GM18526 (cell line): ENCODE results near the gene PPP1R1B.

Experiments
- POLR2A ChIP-seq: IDR thresholded peaks from 3 replicates; pipeline ENCODE4 v1.6.1; 2011; ENCODE audit not compliant: insufficient read length; ENCODE audit errors: extremely low read depth

The PPP1R1B gene

DNA sequence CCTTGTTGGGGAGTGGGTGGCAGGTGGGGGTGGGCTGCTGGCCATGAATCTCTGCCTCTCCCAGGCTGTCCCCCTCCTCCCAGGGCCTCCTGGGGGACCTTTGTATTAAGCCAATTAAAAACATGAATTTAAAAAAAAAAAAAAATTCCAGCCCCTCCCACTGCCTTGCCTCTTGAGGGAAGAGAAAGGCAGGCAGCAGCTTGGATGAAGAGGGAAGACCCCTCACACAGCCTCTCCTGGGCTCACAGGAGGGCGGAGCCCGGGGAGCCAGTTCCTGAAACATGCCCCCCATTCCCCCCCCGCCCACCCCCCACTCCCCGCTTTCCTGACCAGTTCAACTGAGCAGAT is 36.6 kb downstream of the PPP1R1B start:
- no peak for TF ChIP-seq POLR2A

DNA sequence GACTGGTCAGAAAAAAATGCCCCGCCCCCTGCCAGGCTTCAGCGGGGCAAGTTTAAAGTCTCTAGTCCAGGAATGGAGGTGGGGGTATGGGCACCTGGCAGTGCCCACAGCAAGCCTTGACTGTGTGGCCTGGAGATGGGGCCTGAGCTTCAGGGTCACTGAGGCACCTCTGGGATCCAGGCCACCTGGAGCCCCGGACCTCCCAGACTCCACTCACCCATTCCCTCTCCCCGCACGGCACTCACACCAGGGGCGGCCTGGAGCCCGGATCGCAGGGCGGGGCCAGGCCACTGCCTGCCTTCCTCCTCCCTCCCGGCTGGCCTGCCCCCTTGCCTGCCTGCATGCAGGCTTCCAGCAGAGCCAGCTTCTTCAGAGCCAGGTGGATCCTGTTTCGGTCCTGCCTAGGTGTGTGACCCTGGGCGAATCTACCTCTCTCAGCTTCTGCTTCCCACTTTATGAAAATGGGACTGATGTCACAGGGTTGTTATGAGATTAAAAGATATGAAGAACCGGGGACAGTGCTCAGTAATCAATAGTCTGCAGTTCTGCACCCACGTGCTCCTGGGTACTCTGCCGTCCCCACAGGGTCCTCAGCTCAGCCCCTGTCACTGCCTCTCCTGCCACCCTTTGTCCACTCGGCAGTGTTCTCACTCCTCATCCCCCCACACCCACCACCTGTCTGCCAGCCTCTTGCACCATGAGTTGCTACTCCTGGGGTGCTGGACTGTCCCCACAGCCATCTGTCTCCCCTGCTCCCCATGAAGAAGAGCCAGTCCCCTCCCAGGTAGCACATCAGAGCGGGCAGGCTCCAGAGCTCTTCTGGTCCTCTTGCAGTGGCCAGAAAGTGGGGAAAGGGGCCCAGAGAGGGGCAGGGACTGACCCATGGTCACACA is 37.2 kb downstream of the PPP1R1B start:
- no peak for TF ChIP-seq POLR2A

DNA sequence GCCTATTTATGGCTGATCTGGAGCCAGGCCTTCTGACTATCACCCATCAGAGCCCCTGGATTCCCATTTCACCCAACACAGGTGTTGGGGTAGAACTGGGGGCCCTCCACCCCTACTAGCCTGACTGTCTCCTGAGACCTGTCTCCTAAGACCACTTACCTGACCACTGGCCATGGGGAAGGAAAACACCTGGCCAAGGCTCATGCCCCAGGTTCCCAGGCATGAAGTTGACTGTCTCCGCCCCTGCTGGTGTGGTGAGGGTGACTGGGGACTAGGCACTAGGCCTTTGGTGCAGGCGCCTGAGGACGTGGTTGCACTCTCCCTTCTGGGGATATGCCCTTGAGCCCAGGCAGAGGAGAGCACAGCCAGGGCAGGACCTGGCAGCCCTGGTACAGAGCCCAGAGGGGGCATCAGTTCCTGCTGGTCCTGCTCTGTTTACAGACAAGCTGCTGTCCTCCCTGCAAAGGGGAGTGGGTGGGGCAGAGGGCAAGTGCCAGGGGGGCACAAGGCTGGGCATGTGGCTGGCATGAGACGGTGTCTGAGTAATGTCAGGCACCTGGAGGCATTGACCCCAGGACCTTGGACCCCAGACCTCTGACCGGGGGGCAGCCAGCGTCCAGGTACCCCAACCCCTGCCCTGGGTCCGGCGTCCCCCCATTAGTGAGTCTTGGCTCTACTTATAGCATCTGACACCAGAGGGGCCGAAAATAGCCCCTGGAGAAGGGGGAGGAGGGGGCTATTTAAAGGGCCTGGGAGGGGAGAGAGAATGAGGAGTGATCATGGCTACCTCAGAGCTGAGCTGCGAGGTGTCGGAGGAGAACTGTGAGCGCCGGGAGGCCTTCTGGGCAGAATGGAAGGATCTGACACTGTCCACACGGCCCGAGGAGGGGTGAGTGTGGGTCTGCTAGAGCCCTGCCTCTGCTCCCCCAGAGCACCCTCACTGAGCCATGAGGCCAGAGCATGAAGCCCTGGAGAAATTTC is 38.1 kb downstream of the PPP1R1B start, which contains the start of gene TCAP:
TCAP (plus strand) TSS at position 769 of the 981 bp plus-strand sequence; CDS start at position 780, 11 bp downstream.
- no peak for TF ChIP-seq POLR2A

DNA sequence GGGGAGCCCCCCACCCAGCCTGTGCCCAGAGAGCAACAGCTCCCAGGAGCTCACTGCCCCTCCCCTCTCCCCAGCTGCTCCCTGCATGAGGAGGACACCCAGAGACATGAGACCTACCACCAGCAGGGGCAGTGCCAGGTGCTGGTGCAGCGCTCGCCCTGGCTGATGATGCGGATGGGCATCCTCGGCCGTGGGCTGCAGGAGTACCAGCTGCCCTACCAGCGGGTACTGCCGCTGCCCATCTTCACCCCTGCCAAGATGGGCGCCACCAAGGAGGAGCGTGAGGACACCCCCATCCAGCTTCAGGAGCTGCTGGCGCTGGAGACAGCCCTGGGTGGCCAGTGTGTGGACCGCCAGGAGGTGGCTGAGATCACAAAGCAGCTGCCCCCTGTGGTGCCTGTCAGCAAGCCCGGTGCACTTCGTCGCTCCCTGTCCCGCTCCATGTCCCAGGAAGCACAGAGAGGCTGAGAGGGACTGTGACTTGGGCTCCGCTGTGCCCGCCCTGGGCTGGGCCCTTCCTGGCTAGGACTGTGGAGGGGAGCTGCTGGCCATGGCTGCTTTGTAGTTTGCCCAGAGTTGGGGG is 39.0 kb downstream of the PPP1R1B start:
- TF ChIP-seq POLR2A, result no peak

DNA sequence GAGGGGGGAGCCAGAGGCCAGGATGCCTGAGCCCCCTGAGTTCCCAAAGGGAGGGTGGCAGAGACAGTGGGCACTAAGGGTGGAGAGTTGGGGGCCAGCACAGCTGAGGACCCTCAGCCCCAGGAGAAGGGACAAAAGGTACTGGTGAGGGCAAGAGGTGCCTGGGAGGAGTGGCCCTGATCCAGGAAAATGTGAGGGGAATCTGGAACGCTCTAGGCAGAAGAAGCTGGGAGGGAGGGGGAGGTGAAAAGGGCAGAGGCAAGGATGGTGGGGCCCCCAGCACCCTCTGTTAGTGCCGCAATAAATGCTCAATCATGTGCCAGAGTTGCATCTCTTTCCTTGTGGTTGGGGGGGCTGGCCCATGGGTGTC is 39.5 kb downstream of the PPP1R1B start:
- TF ChIP-seq POLR2A, result no peak

DNA sequence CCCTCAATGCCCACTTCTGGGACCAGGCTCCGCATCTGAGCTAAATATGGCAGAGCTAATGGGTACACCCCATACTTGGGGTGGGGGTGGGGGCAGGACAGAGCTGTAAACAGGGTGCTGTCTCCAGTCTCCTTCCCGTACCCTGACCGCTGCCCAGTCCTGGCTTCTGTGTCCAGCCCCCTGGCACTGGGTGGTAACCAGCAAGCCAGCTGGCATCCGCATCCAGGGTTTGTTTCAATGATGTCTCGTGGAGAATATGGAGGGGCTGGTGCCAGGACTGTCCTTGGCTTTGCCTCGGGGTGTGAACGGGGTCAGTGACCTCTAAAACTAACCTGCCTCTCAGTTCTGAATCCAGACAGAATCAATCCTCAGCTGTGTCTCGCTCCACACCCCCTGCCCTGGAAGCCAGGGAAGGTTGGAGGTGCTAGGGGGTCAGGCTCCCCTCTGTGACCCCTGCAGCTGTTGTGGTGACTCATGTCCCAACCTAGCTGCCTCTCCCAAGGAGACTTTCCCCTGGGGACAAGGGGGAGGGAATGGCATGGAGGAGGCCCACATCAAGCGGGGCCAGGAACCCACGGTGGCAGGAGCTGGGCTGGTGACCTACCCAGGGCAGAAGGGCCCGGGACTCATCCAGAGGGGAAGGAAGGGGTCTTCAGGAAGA is 40.0 kb downstream of the PPP1R1B start:
- TF ChIP-seq POLR2A, result no peak

DNA sequence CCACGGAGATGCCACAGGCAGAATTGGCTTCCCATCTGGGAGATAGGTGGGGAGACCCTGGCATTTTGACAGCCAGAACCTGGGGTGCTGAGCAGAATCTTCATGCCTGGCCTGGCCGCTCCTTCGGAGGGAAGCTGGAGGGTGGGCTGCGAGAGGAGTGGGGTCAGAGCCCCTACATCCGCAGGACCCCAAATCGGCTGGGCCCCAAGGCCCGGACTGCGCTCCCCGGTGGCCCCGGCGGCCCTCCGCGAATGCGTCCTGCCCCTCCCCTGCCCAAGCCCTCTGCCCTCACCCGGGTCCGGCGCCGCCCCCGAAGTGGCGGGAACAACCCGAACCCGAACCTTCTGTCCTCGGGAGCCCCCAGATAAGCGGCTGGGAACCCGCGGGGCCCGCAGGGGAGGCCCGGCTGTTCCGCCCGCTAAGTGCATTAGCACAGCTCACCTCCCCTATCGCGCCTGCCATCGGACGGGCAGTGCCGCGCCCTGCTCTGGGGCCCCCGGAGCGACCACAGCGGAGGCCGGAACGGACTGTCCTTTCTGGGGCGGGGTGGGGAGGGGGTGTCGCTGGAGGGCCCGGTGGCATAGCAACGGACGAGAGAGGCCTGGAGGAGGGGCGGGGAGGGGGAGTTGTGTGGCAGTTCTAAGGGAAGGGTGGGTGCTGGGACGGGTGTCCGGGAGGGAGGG is 40.7 kb downstream of the PPP1R1B start:
- no peak for TF ChIP-seq POLR2A

DNA sequence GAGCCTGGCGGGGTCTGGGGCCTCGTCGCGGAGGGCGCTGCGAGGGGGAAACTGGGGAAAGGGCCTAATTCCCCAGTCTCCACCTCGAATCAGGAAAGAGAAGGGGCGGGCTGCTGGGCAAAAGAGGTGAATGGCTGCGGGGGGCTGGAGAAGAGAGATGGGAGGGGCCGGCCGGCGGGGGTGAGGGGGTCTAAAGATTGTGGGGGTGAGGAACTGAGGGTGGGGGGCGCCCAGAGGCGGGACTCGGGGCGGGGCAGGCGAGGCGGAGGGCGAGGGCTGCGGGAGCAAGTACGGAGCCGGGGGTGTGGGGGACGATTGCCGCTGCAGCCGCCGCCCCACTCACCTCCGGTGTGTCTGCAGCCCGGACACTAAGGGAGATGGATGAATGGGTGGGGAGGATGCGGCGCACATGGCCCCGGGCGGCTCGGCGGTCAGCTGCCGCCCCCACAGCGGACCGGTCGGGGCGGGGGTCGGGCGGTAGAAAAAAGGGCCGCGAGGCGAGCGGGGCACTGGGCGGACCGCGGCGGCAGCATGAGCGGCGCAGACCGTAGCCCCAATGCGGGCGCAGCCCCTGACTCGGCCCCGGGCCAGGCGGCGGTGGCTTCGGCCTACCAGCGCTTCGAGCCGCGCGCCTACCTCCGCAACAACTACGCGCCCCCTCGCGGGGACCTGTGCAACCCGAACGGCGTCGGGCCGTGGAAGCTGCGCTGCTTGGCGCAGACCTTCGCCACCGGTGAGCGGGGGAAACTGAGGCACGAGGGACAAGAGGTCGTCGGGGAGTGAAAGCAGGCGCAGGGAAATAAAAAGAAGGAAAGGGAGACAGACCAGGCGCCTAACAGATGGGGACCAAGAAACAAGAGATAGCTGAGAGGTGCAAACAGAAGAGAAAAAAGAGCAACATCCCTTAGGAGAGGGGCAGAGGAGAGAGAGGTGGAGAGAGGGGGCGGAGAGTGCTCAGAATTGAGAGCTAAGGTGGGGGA is 41.5 kb downstream of the PPP1R1B start, which contains the start of gene PNMT:
PNMT (plus strand) TSS at position 509 of the 980 bp plus-strand sequence; CDS start at position 532, 23 bp downstream.
- TF ChIP-seq POLR2A, result no peak

DNA sequence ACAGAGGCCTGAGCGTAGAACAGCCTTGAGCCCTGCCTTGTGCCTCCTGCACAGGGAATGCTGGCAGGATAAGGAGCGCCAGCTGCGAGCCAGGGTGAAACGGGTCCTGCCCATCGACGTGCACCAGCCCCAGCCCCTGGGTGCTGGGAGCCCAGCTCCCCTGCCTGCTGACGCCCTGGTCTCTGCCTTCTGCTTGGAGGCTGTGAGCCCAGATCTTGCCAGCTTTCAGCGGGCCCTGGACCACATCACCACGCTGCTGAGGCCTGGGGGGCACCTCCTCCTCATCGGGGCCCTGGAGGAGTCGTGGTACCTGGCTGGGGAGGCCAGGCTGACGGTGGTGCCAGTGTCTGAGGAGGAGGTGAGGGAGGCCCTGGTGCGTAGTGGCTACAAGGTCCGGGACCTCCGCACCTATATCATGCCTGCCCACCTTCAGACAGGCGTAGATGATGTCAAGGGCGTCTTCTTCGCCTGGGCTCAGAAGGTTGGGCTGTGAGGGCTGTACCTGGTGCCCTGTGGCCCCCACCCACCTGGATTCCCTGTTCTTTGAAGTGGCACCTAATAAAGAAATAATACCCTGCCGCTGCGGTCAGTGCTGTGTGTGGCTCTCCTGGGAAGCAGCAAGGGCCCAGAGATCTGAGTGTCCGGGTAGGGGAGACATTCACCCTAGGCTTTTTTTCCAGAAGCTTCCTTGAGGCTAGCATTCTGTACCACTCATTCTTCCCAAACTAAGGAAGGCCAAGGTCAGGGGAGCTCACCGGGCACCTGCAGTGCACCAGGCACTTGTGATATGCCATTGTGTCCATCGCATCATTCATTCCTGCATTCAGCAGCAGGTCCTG is 43.4 kb downstream of the PPP1R1B start:
- no peak for TF ChIP-seq POLR2A

DNA sequence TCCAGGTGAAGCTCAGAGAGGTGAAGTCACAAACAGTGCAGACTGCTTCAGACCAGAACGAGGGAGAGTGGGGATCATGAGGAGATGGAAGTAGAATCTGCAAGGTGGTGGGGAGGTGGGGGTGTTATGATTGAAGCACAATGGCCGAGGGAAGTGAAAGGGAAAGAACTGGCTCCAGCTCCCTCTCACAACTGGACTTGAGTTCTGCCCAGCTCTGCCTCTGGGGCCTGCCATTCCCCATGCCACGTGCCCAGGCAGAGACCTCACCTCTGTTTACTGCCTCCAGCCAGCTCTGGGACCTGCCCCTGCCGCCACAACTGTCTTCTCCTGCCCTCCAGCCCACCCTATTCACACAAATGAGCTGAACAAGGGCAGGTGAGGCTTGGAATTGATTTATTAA is 44.0 kb downstream of the PPP1R1B start:
- TF ChIP-seq POLR2A, result no peak

DNA sequence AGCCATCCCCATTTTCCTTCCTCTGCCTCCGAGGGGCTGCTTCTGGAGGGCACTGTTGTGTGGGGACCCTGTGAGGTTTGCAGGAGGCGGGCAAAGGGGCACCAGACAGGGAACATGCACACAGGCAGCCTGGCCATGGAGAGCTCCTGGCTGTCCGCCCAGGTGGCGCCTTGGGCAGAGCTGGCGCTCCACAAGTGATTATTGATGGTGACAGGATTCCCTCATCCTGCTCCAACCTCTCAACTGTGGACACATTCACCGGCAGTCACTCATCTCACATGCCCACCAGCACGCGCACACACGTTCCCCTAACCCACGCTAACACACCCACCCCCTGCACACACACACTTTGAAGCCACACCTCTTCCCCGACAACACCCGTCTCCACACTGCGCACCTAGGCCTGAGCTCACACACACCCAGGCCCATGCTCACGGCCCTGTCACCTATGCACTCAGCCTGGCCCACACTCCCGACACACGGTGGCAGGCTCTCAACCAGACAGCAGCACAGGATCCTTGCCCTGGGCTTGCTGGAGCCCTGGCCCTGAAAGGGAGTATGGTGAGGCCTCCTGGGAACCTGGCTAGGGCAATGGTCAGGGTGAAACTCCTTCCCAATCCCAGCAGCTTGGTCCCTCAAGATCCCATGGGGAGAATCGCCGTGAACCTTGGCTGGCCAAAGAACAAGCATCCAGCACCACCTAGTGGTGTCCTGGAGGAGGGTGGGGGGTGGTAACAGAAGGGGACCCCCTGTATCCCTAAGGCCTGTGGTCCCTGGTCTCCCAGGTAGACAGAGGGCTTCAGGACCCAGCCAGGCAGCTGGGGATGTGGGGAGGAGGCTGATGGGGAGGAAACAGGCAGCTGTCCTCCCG is 45.1 kb downstream of the PPP1R1B start:
- TF ChIP-seq POLR2A, result no peak

DNA sequence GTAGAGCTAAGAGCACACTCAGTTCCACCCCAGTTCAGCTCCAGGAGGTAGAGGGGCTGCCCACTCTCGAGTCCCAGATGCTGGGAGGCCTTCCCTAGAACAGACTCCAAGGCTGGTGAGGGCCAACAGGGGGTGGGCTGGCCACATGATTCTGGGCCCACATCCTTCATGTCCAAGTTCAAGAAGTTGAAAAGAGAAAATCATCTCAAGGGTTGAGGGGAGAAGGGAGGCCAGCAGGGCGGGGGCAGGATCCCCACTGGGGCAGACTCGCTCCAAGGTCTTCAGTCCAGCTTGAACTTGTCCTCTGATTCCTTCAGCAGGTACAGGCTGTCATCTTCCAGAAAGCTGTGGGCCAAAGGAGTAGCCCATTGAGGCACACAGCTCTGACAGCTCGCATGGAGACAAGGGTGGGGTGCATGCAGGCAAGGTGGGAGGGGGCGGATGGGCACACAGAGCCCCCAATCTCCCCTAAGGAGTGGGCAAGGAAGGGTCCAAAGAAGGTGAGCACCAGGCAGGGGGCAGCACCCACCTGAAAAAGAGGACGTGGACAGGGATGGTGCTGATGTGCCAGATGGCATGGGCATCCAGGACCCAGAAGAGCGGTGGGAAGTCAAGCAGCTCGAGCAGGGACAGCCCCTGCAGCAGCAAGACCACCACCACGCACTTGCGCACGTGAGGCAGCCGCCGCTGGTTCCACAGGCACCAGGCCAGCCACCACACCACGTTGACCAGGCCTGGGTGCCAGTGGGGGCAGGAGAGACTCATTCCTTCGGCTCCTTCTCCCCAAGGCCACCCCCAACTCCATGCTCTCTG is 46.0 kb downstream of the PPP1R1B start:
- TF ChIP-seq POLR2A, result no peak
